ENCODE data around the gene COX4I2.
"Not testable (repeated sequence)": the region's sequence is repeated elsewhere in the genome, so short reads cannot be mapped to it uniquely, and the experiment has no call there.

DNA sequence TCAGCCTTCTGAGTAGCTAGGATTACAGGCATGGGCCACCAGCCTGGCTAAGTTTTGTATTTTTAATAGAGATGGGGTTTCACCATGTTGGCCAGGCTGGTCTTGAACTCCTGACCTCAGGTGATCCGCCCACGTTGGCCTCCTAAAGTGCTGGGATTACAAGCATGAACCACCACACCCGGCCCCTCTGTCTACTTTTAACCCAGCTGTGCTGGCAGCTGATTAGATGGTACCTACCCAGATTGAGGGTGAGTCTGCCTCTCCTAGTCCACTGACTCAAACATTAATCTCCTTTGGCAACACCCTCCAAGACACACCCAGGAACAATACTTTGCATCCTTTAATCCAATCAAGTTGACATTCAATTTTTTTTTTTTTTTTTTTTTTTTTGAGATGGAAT is 10.4 kb downstream of the COX4I2 start:
- TF ChIP-seq POLR2A, POLR2AphosphoS5 (IDR thresholded peaks at IDR 0.05): not testable (repeated sequence)
- TF ChIP-seq, protein P1, sequence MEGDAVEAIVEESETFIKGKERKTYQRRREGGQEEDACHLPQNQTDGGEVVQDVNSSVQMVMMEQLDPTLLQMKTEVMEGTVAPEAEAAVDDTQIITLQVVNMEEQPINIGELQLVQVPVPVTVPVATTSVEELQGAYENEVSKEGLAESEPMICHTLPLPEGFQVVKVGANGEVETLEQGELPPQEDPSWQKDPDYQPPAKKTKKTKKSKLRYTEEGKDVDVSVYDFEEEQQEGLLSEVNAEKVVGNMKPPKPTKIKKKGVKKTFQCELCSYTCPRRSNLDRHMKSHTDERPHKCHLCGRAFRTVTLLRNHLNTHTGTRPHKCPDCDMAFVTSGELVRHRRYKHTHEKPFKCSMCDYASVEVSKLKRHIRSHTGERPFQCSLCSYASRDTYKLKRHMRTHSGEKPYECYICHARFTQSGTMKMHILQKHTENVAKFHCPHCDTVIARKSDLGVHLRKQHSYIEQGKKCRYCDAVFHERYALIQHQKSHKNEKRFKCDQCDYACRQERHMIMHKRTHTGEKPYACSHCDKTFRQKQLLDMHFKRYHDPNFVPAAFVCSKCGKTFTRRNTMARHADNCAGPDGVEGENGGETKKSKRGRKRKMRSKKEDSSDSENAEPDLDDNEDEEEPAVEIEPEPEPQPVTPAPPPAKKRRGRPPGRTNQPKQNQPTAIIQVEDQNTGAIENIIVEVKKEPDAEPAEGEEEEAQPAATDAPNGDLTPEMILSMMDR (IDR thresholded peaks at IDR 0.05), result not testable (repeated sequence)
